Right ventricle myocardium superior (tissue), 1 donor: Measurements from ENCODE around the gene LTF. TPM values are rescaled to one million over a fixed set of nuclear protein-coding genes. Genes with fewer than 3 reads are reported as not detected.
"Not testable (repeated sequence)": the region's sequence is repeated elsewhere in the genome, so short reads cannot be mapped to it uniquely, and the experiment has no call there.

Source experiments
- ATAC-seq: fragments of 200-7000 bp; cut with Tn5 transposase; one replicate; pipeline ENCODE4 v1.9.1; 2020; ENCODE audit warnings: mild to moderate bottlenecking; ENCODE audit not compliant: poor library complexity
- DNase-seq: peaks from one replicate; pipeline ENCODE4 v3.0.0-alpha.2; 2020
- intact Hi-C: fragments of 100-400 bp; cut with DNase I; formaldehyde crosslinking; loops from one replicate; pipeline ENCODE4 v1.11.2; 2022
- total RNA-seq: library from RNA; stranded (reverse); fragmentation: NEBNext Ultra II Directional; extraction: Animal tissue kit (Norgen Biotek cat#: 25700); gene quantifications from one replicate; pipeline ENCODE4 v1.2.1, GENCODE V29; 2021
- donor health status: DM: no; HTN: yes; CAD: no; lungs with severe emphysema.

Gene LTF
- total RNA-seq, 1 donor from 2014 or later: 3.7 TPM

DNA sequence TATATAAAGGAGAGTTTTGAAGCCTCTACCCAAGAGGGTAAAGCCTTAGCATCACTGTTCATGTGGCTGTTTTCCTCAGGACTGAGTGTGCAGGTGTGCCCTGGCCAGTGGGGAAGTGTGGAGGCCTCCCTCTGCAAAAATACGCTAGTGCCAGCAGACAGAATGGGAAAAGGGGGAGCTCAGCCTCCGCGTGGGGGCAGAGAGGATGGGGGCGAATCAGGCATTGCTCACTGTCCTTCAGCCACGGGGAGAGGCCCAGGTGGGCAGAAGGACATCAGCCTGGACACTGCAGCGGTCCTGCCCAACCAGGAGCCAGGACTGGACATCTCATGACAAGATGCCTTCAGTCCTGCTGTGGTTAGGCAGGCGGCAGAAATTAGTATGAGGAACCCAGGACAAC lies 10.1 kb downstream of the LTF start:
- ATAC-seq (no peak), DNase-seq (no peak)
- intact Hi-C loops: no loop called here

DNA sequence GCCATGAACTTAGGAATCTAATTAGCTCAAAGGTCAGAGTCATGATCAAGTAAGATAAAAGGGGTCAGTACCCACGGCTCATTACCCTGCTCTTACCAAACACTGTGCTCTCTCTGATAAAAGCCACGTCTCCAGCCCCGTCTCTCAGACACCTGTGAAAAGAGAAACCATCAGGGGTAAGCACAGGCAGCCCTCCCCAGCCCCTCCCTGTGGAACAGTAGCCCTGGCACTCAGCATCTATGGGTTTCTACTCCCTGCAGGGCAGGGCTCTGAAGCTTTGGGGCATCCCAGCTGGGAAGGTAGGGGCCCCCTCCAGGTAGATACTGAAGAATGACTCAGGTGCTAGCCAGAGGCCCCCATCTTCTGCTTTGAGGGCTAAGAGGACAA lies 10.5 kb downstream of the LTF start:
- intact Hi-C loops: no loop called here
- DNase-seq (no peak), ATAC-seq (no peak)

DNA sequence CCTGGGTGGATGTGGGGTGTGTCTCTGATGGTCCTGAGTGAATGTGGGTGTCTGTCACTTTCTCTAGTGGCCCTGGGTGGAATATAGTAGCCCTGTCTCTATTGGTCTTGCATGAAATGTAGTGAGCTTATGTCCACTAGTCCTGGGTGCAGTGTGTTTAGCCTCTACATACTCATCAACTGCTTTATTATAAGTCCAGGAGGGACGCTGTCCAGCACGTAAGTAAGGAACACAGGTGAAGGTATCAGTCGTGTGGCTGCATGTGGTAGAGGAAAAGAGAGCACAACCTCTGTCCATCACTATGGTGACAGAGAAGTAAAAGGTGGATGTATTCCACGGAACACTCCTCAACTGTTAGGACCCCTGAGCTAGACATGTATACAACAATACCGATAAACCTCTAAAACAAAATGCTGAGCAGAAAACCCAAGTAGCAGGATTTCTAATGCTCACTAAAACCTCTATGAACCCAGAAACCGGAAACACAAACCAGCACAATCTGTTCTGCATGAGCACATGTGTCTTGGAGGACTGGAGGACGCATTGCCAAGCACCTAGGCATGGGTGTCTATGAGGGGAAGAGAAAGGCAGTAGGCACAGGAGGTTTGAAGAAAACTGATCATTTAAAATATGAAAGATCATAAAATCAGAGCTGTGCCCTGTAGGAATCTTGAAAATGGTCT lies 11.0 kb downstream of the LTF start:
- intact Hi-C loops: no loop called here
- ATAC-seq: no peak
- no peak for DNase-seq

DNA sequence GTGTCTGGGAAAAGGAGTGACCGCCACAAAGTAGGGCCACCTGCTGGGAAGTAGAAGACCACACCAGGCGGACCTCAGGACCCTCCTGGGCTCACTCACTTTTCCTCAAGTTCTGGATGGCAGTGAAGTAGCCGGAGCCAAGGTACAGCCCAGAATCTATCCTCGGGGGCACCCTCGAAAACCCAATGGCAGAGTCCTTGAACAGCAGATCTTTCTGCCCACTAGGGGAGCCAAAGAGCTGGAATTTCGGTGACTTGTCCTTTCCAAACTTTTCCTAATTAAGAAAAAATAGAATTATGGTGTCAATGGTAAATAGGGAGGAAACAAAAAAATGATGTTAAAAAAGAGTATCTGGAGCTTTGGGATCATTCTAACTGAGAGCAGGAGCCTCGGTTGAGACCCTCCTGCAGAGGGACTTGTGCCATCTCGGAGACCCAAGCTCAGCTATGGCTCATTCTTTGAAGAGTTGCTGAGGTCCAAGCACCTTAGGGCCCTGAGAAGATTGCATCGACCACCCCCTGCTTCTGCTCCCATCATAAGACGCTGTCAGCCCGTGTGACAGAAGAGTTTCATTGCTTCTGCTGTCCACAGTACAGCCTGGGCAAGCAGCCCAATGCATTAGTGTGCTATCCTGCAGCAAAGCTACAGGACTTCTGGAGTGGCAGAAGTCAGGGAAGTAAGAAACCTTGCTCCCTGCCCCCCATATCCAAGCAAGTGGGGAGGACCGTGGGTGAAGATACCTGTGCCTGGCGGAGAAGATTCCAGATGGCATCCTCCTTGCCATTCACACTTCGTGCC lies 14.8 kb downstream of the LTF start:
- intact Hi-C loops: no loop called here
- ATAC-seq (peak; percentile 54), DNase-seq (no peak)

DNA sequence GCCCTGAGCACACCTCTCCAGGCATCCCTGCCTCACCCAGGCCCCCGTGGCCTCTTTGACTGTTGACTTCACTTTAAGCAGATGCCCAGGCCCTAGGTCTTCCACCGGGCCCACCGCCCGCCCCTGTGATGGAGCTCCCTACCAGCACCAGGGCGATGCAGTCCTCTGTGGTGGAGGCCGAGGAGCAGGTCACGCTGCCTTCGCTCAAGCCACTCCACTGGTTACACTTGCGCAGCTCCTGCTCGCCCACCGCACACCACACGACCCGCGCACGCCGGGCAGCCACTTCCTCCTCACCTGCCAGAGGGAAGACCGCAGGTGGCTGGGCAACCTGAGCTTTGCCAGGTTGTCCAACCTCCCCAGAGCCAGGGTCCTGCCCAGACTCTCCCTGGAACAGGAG lies 16.0 kb downstream of the LTF start:
- ATAC-seq (no peak), DNase-seq (no peak)
- intact Hi-C loops: no loop called here

DNA sequence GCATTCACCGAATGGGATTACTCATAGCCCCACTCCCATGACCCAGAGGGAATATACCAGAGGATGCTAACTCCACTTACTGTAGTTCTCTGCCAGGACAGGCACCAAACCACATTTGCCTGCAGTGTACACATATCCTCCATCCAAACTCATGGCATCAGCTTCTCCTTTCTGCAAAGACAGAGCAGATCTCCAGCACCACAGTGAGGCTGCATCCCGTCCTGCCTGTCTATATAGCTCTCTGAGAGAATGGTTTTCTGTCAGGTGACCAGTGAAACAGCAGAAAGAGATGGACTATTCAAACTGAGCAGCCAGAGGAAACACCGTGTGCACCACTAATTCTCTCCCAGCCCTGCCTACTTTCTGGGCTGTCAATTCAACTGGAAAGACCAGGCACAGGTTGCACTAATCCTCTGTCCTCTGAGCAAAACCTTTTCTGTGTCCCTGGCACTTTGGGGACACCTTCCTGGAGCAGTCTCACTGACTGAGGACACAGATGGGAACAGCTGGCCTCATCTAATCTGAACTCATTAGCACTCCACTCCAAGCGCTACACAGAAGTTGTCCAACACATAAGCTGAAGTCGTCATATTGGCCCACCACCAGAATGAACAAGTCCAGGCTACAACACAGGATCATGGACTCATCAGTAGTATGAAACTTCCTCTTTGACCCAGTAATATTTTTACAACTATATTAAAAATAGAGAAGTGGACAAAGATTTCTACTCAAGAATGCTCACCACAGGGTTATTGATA lies 17.3 kb downstream of the LTF start:
- intact Hi-C loops: no loop called here
- peak; percentile 66 for ATAC-seq
- DNase-seq: no peak

DNA sequence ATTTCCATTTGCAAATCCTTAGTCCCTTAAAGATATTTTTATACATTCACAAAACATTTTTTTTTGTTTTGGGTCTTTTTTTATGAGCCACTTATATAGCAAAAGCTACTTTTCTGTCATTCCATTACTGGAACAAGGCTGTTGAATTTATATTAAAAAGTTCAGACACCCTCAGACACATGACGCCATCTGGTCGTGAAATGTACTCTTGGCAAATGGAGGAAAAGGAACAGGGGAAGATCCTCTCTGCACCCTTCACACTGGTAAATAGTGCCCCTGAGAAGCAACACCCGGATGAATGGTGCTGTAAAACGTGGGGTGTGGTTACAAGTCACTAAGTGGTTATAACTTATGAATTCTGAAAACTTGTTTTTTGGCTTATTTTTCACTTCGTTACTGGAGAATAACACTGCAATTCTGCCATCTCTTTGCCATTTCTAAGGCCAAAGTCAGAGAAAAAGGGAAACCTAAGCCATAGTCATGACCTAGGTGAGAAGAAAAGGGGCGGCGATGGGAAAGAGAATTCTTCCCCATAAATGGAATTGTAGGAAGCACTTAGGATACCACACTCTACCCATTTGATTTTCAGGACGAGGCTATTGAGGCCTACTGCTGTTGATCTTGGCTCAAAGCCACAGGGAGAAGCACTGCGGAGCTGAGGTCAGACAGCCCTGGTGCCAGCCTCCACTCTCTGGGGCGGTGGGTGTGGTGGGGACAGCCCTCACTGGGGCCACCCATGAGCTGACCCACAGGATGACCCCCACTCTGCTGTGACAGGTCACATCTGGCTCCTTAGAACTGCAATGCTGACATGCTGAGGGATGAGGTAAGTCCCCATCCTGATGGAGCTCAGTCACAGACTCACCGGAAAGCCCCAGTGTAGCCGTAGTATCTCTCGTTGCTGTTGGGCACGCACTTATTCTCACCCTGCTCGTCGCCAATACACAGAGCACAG lies 21.9 kb downstream of the LTF start:
- DNase-seq (no peak), ATAC-seq (peak; percentile 39)
- intact Hi-C loops: no loop called here

DNA sequence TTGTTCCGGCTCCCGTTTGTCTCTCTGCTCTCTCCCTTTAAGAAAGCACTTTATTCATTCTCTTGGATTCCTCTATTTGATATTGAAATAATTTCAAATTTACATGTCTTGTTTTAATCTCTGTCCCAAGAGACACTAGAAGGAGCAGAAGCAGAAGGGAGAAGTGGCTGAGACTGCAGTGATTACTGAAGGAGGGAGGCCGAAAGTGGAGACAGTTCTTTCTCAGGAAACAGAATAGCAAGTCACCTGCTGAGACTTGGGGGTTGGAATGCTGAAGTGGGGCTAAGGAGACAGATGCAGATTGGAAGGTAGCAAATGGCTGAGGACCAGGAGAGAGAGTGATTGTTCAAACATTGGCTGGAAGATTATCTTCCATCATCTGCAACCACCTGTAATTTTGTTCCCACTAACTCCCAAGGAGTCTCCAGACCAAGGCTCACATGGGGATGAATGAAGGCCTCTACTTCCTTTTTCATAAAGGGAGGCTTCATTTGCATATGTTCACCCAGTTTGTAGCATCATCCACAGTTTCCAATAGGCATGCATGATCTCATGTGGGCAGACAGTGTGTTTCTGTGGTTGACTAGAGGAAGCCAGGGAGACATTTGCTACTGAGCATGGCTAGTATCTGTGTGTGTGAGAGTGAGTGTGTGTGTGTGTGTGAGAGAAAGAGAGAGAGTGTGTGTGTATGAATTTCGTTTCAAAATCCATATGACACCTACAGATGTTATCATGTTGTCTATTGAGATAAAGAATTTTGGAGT lies 24.0 kb downstream of the LTF start:
- intact Hi-C loops: no loop called here
- DNase-seq: no peak
- ATAC-seq: no peak

DNA sequence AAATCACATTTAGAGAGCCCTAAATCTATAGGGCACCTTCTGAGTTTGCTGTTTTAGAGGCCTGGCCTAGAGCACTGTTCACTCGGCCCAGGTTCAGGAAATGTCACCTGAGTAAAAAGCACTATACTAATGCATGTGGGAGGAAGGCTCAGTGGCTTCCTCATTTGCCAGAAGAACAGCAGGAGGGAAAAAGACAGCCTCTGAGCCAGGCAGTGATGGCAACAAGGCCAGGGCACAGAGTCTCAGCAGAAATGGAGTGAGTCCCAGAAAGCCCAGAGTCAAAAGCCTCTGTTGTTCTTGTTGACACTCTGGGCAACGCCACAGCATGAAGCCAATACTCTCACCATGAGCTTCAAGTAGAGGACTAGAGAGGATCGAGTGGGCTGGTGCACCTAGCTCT lies 25.9 kb downstream of the LTF start:
- no peak for DNase-seq
- intact Hi-C loops: no loop called here
- ATAC-seq: no peak

DNA sequence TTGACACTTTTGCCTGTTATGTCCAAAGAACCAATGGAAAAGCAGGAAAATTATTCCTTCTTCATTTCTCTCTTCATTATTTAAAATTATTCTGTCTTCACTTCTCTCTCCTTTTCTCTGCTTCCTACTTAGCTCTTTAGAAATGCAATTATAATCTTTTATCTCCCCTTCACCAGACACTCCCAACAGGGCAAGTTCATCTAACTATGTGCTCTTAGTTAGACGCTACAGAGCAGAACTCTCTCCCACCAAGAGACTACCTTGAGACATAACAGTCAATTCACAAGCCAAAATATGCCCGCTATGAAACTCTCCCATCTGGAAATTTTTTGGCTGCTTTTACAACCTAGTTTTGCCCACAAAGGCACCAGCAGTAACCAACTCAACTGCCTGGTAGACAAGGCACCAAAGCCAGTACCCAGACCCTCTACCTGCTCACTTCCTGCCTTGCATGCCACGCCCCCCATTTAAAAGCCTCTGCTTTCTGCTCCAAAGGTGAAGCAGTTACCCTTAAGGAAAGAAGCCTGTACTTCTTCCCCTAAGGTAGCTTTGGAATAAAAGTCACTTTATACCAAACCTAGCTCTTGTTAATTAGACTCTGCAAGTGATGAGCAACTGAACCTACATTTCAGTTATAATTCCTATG lies 29.5 kb downstream of the LTF start:
- ATAC-seq (no peak), DNase-seq (no peak)
- intact Hi-C loops: no loop called here

DNA sequence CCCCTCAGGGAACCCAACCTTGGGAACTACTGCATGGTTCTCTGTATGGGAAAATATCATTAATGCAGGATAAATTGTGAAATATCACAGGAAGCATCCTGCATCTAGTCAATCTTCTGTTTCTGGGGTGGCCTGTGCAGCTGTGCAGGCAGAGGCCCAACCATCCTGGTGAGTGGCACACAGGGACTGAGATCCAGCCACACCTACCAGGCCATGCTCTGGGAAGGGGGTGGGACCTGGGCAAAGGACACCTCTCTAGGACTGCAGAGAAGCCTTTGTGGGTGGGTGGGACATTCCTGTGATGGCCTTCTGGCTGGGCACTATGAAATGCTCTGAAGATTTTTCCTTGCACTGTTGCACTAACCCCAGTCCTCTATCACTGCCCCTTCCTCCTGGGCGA lies 30.9 kb downstream of the LTF start:
- no peak for DNase-seq
- ATAC-seq: no peak
- intact Hi-C loops: no loop called here

DNA sequence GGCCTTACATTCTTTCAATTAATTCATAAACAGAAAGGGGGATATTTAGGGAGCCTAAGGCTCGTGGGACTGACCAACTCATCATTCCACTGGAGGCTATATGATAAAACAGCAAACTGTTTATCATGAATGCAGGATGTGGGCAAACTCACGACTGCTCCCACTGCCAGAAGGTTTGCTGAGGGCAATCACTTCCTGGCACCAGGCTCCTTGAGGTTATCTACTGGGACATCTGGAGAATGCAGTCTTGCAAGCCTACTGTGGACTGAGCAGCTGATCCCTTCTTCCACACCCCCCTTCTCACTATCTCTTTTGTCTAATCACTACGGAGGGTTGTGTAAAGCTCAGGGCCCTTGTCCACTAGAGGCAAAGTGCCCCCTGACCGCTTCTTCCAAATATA lies 31.6 kb downstream of the LTF start:
- intact Hi-C loops, ATAC-seq: not testable (repeated sequence)

DNA sequence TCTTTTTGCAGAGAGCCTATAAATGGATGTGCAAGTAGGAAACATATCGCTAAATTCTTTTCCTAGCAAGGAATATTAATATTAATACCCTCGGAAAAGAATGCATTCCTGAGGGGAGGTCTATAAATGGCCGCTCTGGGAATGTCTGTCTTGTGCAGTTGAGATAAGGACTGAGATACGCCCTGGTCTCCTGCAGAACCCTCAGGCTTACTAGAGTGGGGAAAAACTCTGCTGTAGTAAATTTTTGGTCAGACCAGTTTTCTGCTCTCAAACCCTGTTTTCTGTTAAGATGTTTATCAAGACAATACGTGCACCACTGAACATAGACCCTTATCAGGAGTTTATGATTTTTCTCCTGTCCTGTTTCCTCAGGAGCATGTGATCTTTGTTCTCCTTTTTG lies 32.8 kb downstream of the LTF start:
- intact Hi-C loops, ATAC-seq, DNase-seq: not testable (repeated sequence)

More for the DNA sequence above, 31.6 kb downstream of the LTF start:
- DNase-seq: not testable (repeated sequence)

DNA sequence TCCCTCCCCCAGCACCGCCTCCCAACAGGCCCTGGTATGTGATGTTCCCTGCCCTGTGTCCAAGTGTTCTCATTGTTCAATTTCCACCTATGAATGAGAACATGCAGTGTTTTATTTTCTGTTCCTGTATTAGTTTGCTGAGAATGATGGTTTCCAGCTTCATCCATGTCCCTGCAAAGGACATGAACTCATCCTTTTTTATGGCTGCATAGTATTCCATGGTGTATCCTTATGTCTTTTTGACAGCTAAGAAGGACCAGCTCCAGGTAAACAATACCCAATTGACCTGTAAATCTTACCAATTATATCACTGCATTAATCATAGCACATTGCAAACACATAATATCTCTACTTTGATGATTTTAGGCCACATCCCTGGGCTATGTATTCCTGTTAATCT lies 33.8 kb downstream of the LTF start:
- intact Hi-C loops, ATAC-seq, DNase-seq: not testable (repeated sequence)

DNA sequence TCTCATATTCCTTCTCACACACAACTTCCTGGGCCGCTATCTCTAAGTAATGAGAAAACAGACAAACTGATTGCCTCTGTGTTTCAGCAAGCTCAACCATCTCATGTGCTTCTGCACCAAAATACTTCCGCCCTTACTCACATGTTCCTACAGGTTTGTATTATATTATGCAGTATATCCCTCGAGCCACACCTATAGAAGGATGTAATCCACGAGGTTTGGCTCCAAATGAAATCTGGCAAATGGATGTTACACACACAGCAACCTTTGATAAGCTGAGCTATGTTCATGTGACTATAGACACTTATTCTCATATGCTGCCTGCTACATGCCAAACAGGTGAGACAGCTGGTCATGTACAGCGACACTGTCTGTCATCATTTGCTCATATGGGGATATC lies 35.0 kb downstream of the LTF start:
- intact Hi-C loops: no loop called here
- no peak for DNase-seq
- ATAC-seq: no peak

DNA sequence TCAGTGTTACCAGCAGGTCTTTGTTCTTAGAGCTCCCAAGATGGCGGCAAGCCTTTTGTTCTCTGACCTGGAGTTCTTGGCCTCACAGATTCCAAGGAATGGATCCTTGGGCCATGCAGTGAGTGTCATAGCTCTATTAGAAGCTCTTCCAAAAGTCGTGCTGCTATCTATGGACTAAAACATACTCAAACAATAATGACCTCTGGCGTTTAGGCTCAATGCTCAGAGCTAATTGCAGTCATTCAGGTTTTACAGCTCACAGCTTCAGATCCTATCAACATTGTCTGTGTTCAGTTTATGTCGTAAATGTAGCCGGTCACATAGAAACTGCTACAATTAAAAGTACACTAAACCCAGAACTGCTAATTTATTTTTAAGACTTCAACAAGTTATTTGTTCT lies 35.5 kb downstream of the LTF start:
- intact Hi-C loops: no loop called here
- DNase-seq (no peak), ATAC-seq (no peak)
